GM23248 (cell line): Measurements from ENCODE around the gene NOCT. TPM values are rescaled to one million over a fixed set of nuclear protein-coding genes. Genes with fewer than 3 reads are reported as not detected.
"Not testable (repeated sequence)": the region's sequence is repeated elsewhere in the genome, so short reads cannot be mapped to it uniquely, and the experiment has no call there.

Experiments
- DNase-seq: peaks from one replicate; pipeline ENCODE4 v3.0.0-alpha.2; 2015
- H2AFZ ChIP-seq: fragments of 200-600 bp; sonication (generic); 2 replicates; pipeline ENCODE4 v1.6.1; 2016; ENCODE audit warnings: antibody characterized with exemption
- H3F3A ChIP-seq: fragments of 200-600 bp; sonication (generic); 2 replicates; pipeline ENCODE4 v1.6.1; 2016; ENCODE audit warnings: mild to moderate bottlenecking, antibody characterized with exemption, mixed run types; ENCODE audit not compliant: insufficient read depth
- H3K27ac ChIP-seq: fragments of 200-600 bp; sonication (generic); 2 replicates; pipeline ENCODE4 v1.5.1; 2016; ENCODE audit warnings: mild to moderate bottlenecking
- H3K27me3 ChIP-seq: fragments of 200-600 bp; sonication (generic); replicated peaks from 2 replicates; pipeline ENCODE4 v1.6.1; 2016; ENCODE audit warnings: mild to moderate bottlenecking; ENCODE audit not compliant: insufficient read depth
- H3K36me3 ChIP-seq: fragments of 200-600 bp; sonication (generic); 2 replicates; pipeline ENCODE4 v1.6.1; 2016; ENCODE audit warnings: low read depth, mild to moderate bottlenecking
- H3K4me1 ChIP-seq: fragments of 200-600 bp; sonication (generic); 2 replicates; pipeline ENCODE4 v1.6.1; 2016; ENCODE audit warnings: mild to moderate bottlenecking; ENCODE audit not compliant: insufficient read depth
- H3K4me2 ChIP-seq: fragments of 200-600 bp; sonication (generic); one replicate; pipeline ENCODE4 v1.6.1; 2016; ENCODE audit warnings: mild to moderate bottlenecking; ENCODE audit not compliant: unreplicated experiment
- H3K4me3 ChIP-seq: fragments of 200-600 bp; sonication (generic); 2 replicates; pipeline ENCODE4 v1.5.1; 2016; ENCODE audit warnings: mild to moderate bottlenecking
- H3K79me2 ChIP-seq: fragments of 200-600 bp; sonication (generic); 2 replicates; pipeline ENCODE4 v1.6.1; 2016; ENCODE audit warnings: mild to moderate bottlenecking; ENCODE audit not compliant: insufficient read depth
- H3K9ac ChIP-seq: fragments of 200-600 bp; sonication (generic); 2 replicates; pipeline ENCODE4 v1.6.1; 2016; ENCODE audit warnings: mild to moderate bottlenecking
- H3K9me2 ChIP-seq: fragments of 200-600 bp; sonication (generic); 2 replicates; pipeline ENCODE4 v1.6.1; 2016; ENCODE audit warnings: mixed run types, mild to moderate bottlenecking, moderate library complexity; ENCODE audit not compliant: insufficient read depth
- H3K9me3 ChIP-seq: fragments of 200-600 bp; sonication (generic); one replicate; pipeline ENCODE4 v1.6.1; 2017; ENCODE audit warnings: low read depth
- H4K20me1 ChIP-seq: fragments of 200-600 bp; sonication (generic); 2 replicates; pipeline ENCODE4 v1.6.0; 2016; ENCODE audit not compliant: insufficient read depth
- EZH2 ChIP-seq: fragments of 200-600 bp; sonication (generic); IDR thresholded peaks from 2 replicates; pipeline ENCODE4 v1.6.1; 2018; ENCODE audit warnings: antibody characterized with exemption, mild to moderate bottlenecking; ENCODE audit not compliant: insufficient read depth, poor library complexity, severe bottlenecking
- EZH2phosphoT487 ChIP-seq: fragments of 200-600 bp; sonication (generic); IDR thresholded peaks from 2 replicates; pipeline ENCODE4 v1.6.1; 2018; ENCODE audit warnings: antibody characterized with exemption, moderate library complexity, mild to moderate bottlenecking, low read depth; ENCODE audit not compliant: insufficient read depth
- WGBS, 2 experiments: methylation state at CpG; one replicate each; pipeline ENCODE4 v1.1.6; 2015 to 2017; ENCODE audit warnings: low lambda C conversion rate in 2 of 2, low coverage in 1 of 2; ENCODE audit errors: missing lambda C conversion rate in 2 of 2; 5-methylcytosine and 5-hydroxymethylcytosine counted together
- in situ Hi-C: fragments of 300-500 bp; cut with MboI; formaldehyde crosslinking; loops from 2 replicates; pipeline ENCODE4 v1.15.0; 2020
- polyA plus RNA-seq: library from polyadenylated mRNA; unstranded; fragments of >200 nt; fragmentation: Nextera tagmentation; extraction: Ambion mirVana; gene quantifications from 2 replicates; pipeline ENCODE4 v1.2.1, GENCODE V29; 2016
- total RNA-seq: library from RNA; depleted of rRNA; stranded (reverse); fragments of >200 nt; shearing (Covaris generic); gene quantifications from 2 replicates; pipeline ENCODE4 v1.2.3, GENCODE V29; 2014

The NOCT gene
- total and polyA plus RNA-seq, 2 experiments from 2014 or later: 5.1 to 12.6 TPM

- no peak for DNase-seq
- Histone ChIP-seq H3K9me2 (no peaks in the 10 kb centered on the region), H3K27me3 (no peaks in the 10 kb centered on the region), H3K4me3 (no peak overlapping the region), H3K27ac (no peak overlapping the region), H3K9me3 (no peaks in the 10 kb centered on the region), H3F3A (no peaks in the 10 kb centered on the region), H2AFZ (peak overlapping the region; percentile 37; the same call in 1 of the 2 replicates), H3K79me2 (no peaks in the 10 kb centered on the region), H3K4me1 (no peaks in the 10 kb centered on the region), H3K36me3 (no peaks in the 10 kb centered on the region), H3K9ac (no peak overlapping the region), H3K4me2 (no peak overlapping the region), H4K20me1 (no peaks in the 10 kb centered on the region)
- 15 to 19% methylated on average over 6 of the region's 6 CpGs for WGBS, 2 experiments
- in situ Hi-C loops: no loop called here
- TF ChIP-seq EZH2: no peak
- no peak for TF ChIP-seq EZH2phosphoT487
Measured at GRCh38 chr4:138996090-138996489, 19.5 kb upstream of the NOCT start.

DNA sequence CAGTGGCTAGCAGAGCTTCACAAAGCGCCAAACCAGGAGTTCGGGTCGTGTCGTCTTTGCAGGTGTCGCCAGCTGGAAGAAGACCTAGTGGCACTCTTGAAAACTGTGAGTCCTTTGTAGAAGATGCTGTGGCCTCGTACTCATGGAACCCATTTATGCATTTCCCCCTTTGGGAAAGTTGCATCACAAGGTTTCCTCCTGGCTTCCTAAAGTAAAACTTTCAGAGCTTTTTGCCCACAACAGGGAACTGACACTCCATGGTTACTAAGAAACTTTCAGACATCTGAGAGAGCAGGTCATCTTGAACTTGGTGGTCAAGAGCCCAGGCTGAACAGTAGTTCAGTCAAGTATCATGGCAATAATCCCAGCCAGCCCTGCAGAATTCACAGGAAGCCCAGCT, 15.9 kb upstream of the NOCT start:
- in situ Hi-C loops: no loop called here

GRCh38 chr4:139000134-139000533, 15.4 kb upstream of the NOCT start:
- in situ Hi-C loops, H3K9me2 ChIP-seq, H3K4me1 ChIP-seq, H3K27ac ChIP-seq, H3K79me2 ChIP-seq, H2AFZ ChIP-seq, H3K27me3 ChIP-seq, H3K9ac ChIP-seq, H3K36me3 ChIP-seq, H3K4me3 ChIP-seq, H4K20me1 ChIP-seq, H3K4me2 ChIP-seq, DNase-seq, H3F3A ChIP-seq, H3K9me3 ChIP-seq: not testable (repeated sequence)
- WGBS, 2 experiments: 94 to 96% methylated on average over 5 of the region's 5 CpGs

More for the DNA sequence above, 15.9 kb upstream of the NOCT start:
- no peak for TF ChIP-seq EZH2phosphoT487
- Histone ChIP-seq H3K4me1 (no peaks in the 10 kb centered on the region), H3K9ac (no peak overlapping the region), H3F3A (no peaks in the 10 kb centered on the region), H3K9me2 (no peaks in the 10 kb centered on the region), H3K9me3 (no peaks in the 10 kb centered on the region), H3K36me3 (no peaks in the 10 kb centered on the region), H3K79me2 (no peaks in the 10 kb centered on the region), H4K20me1 (no peaks in the 10 kb centered on the region), H3K4me3 (no peak overlapping the region), H3K27ac (no peak overlapping the region), H3K4me2 (no peak overlapping the region), H2AFZ (no peak overlapping the region), H3K27me3 (no peaks in the 10 kb centered on the region)
- 92 to 97% methylated on average over 6 of the region's 6 CpGs for WGBS, 2 experiments
- DNase-seq: no peak

DNA sequence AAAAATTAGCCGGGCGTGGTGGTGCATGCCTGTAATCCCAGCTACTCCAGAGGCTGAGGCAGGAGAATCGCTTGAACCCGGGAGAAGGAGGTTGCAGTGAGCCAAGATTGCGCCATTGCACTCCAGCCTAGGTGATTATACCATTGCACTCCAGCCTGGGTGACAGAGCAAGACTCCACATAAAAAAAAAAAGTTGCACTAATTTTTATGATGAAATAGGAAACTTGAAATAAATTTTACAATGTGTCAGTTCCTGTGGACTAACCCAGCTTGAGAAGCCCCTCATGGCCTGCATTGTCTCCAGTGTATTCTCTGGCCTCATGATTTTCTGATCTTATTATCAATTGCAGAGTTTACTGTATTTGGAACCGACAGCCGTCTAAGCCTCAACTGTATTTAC, 14.2 kb upstream of the NOCT start:
- H2AFZ ChIP-seq, H3K9me2 ChIP-seq, H3K27ac ChIP-seq, H3K9ac ChIP-seq, H4K20me1 ChIP-seq, DNase-seq, H3K9me3 ChIP-seq, H3K4me2 ChIP-seq, H3K4me1 ChIP-seq, H3K27me3 ChIP-seq, H3K36me3 ChIP-seq, H3K79me2 ChIP-seq, H3K4me3 ChIP-seq, in situ Hi-C loops, H3F3A ChIP-seq: not testable (repeated sequence)
- WGBS, 2 experiments: 89 to 93% methylated on average over 7 of the region's 7 CpGs

GRCh38 chr4:139003668-139004067, 11.9 kb upstream of the NOCT start:
- H3K36me3 ChIP-seq, H3K27me3 ChIP-seq, H3K9me2 ChIP-seq, H3K9me3 ChIP-seq, DNase-seq, H2AFZ ChIP-seq, in situ Hi-C loops, H3K4me1 ChIP-seq, H3K4me2 ChIP-seq, H3K79me2 ChIP-seq, H3F3A ChIP-seq, H3K9ac ChIP-seq, H3K27ac ChIP-seq, H4K20me1 ChIP-seq, H3K4me3 ChIP-seq: not testable (repeated sequence)
- 86 to 88% methylated on average over 4 of the region's 4 CpGs for WGBS, 2 experiments
